ENCODE results near the gene VAV1. TPM values are rescaled to one million over a fixed set of nuclear protein-coding genes. Genes with fewer than 3 reads are reported as not detected.
"Not testable (repeated sequence)": the region's sequence is repeated elsewhere in the genome, so short reads cannot be mapped to it uniquely, and the experiment has no call there.

Gene VAV1
- total RNA-seq, 1 donor from 2014 or later, result 161 TPM

GRCh38 chr19:6754653-6755463 lies 17.6 kb upstream of the VAV1 start:
- intact Hi-C loops (cut with micrococcal nuclease), result no loop called here

- intact Hi-C loops (cut with micrococcal nuclease), result no loop called here
Measured at GRCh38 chr19:6760606-6761005, 11.9 kb upstream of the VAV1 start.

GRCh38 chr19:6761053-6761676 lies 11.3 kb upstream of the VAV1 start:
- intact Hi-C loops (cut with micrococcal nuclease), result no loop called here

DNA sequence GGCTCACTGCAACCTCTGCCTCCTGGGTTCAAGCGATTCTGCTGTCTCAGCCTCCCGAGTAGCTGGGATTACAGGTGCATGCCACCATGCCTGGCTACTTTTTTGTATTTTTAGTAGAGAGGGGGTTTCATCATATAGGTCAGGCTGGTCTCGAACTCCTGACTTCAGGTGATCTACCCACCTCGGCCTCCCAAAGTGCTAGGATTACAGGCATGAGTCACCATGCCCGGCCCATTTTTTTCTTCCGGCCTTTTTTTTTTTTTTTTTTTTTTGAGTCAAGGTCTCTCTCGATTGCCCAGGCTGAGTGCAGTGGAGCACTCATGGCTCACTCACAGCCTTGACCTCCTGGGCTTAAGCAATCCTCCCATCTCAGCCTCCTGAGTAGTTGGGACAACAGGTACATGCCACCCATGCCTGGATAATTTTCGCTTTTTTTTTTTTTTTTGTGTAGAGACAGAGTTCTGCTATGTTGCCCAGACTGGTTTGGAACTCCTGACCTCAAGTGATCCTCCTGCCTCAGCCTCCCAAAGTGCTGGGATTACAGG lies 10.2 kb upstream of the VAV1 start:
- intact Hi-C loops (cut with micrococcal nuclease), result not testable (repeated sequence)

DNA sequence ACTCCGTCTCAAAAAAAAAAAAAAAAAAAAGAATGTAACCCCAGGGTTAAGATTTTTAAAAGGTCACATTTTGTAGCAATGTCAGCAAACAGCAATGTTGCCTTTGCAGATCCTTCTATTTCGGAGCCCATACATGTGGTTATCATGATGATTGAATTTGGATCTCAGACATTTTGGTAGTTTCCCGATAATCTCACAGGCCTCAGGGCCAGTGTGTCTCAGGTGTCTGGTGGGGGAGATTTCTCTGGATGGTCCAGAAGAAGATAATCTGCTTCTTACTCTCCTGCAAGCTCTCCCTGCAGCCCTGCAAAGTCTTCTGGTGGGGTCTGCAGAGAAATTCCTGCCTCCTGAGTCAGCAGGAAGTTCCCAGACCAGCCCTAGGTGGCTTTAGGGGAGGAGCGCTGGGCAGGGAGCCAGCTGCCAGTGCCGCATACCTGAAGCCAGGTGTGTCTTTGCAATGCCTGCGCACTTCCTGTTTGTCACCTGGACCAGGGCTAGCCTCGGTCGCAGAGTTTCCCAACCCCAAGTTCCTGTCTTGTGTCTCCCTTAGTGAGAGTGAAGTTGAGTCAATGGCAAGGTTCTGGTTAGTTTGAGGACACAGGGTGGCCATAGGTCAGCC lies 6.7 kb upstream of the VAV1 start:
- intact Hi-C loops (cut with micrococcal nuclease), result loop anchor here (2.0 kb wide), 4 partner anchors 175 to 1155 kb away; partner anchors contain the start of genes CD70, RANBP3, SNAPC2 and TNFSF9

DNA sequence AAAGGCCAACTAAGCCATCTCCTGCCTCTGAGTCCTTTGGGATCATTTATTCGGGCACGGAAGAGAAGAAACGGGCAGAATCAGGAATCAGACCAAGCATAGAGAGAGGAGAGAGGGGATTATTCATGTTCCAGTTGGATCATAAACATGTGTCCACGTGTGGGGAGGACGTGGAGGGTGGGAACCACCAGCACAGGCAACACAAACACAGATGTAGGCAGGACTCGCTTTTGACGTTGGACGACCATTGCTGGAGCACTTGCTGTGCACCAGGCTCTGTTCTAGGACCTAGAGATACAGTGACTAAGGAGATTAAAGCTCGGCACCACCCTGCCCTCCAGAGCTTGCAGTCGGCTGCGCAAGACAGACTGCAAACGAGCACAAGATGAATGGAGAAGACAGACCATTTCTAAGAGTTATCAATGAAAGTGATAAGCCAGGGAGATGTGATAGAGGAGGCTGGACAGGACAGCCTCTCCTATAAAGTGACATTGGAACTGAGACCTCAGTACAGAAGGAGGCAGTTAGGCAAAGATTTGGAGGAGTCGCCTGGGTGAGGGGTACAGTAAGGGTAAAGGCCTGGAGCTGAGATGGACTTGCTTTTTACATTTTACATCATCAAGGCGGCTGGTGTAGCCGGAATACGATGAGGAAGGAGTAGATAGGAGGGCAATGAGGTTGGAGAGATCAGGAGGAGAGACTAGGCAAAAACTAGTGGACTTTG lies 6.0 kb upstream of the VAV1 start:
- intact Hi-C loops (cut with micrococcal nuclease), result loop anchor here (1.0 to 2.0 kb wide), 16 partner anchors 13 to 1154 kb away; partner anchors contain the start of genes CD70, GPR108, RANBP3 and SNAPC2

DNA sequence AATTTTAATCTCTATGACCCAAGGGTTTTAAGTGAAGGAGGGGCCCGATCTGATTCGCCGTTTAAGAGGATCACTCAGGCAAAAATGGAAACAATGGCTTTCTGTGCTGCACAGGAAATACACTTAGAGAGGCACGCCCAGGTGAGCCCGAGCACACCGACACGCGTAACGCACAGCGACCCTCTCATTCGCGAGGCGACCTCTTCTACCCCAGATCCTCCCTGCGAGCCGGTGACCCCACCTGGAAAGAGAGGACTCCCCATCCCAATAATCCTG lies 5.5 kb upstream of the VAV1 start:
- intact Hi-C loops (cut with micrococcal nuclease), result loop anchor here (1.0 to 2.0 kb wide), 16 partner anchors 14 to 1154 kb away; partner anchors contain the start of genes CD70, GPR108, RANBP3 and SNAPC2

GRCh38 chr19:6767357-6768235 lies 4.9 kb upstream of the VAV1 start, which contains the start of gene SH2D3A:
TSS of gene SH2D3A (minus strand) at chr19:6767435. CDS start at chr19:6763748, 3,687 bp downstream.
- intact Hi-C loops (cut with micrococcal nuclease), result loop anchor here (1.0 to 2.0 kb wide), 16 partner anchors 14 to 1153 kb away; partner anchors contain the start of genes CD70, GPR108, RANBP3 and SNAPC2

DNA sequence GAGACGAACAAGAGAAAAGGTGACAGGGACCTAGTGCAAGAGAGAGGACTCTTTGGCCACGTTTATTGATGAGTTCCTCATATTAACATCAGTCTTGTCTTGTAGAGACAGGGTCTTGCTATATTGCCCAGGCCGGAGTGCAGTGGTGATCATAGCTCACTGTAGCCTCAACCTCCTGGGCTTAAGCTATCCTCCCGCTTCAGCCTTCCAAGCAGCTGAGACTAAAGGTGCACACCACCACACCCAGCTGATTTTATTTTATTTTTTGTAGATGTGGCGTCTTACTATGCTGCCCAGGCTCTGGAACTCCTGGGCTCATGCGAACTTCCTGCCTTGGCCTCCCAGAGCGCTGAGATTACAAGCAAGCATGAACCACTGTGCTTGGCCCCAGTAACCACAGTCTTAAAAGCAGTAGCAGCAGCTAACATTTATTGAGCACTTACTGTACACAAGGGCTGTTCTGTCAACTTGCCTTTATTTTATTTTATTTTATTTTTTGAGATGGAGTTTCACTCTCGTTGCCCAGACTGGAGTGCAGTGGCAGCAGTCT lies 4.2 kb upstream of the VAV1 start:
- intact Hi-C loops (cut with micrococcal nuclease), result no loop called here

- intact Hi-C loops (cut with micrococcal nuclease), result no loop called here
Measured at GRCh38 chr19:6769006-6769619, 3.4 kb upstream of the VAV1 start.

- intact Hi-C loops (cut with micrococcal nuclease), result loop anchor here (1.0 to 2.0 kb wide), 7 partner anchors 18 to 235 kb away; partner anchors contain the start of gene TRIP10
Measured at GRCh38 chr19:6771648-6772027, 870 bp upstream of the VAV1 start.

- intact Hi-C loops (cut with micrococcal nuclease), result loop anchor here (1.0 to 2.0 kb wide), 7 partner anchors 20 to 236 kb away; partner anchors contain the start of gene TRIP10
Measured at GRCh38 chr19:6772866-6773322, 386 bp downstream of the VAV1 start.

DNA sequence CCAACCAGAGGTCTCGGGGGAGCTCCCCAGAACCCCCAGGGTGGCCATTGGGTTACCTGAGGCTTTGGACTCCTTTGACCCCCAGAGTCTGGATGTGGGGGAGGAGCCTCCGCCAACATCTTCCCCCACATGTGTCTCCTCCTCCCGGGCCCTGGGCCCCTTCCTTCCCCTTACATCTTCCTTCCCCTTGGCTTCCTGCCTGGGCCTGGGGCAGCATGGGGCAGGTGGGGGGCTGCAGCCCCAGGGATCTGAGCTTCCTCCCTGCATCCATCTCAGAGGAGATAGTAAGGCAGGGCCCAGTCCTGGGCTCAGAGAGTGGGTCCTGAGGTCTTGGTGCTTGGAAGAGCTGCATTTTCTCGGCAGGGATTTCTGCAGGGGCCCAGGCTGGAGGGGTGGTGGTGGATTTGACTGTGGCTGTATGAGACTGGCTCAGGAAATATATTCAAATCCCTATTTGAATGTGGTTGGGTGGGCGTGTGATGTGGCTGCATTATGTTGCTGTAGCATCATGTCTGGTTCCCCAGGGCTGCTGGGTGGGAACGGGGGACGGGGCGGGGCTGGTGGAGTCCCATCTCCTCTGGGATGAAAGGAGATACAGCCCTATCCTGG lies 919 bp downstream of the VAV1 start:
- intact Hi-C loops (cut with micrococcal nuclease), result loop anchor here (2.0 kb wide), 2 partner anchors 41 to 237 kb away; no protein-coding TSS in a partner anchor

DNA sequence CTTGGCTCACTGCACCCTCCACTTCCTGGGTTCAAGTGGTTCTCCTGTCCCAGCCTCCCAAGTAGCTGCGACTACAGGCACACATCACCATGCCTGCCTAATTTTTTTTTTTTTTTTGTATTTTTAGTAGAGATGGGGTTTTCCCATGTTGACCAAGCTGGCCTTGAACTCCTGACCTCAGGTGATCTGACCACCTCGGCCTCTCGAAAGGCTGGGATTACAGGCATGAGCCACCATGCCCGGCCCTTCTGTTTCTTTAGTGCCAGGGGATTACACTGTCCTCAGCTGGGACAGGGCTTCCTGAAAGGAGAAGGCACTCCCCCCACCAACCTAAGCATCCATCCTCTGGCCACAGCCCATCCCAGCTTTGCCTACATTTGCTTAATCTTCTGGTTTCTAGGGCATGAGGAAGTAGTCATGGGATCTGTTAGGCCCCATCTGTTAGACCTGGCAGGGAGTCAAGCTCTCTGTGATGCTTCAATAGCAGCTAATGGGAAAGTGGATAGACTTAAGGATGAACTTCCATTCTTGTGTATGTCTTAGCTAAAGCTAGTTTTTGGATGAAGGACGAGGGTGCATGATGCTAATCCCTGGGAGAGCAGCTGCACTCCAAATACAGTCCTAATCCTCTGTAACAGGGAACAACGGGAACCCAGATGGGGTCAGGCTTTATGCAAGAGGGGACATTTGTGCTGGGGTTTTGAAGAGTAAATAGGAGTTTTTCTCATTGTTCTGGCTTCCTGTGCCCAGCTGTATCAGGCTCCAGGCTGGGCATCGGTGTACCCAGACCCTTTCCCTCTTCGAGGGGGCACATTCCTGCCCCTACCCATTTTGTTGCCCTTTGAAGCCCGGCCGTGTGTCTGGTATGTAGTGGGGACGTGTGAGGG lies 2.6 kb downstream of the VAV1 start:
- intact Hi-C loops (cut with micrococcal nuclease), result no loop called here

DNA sequence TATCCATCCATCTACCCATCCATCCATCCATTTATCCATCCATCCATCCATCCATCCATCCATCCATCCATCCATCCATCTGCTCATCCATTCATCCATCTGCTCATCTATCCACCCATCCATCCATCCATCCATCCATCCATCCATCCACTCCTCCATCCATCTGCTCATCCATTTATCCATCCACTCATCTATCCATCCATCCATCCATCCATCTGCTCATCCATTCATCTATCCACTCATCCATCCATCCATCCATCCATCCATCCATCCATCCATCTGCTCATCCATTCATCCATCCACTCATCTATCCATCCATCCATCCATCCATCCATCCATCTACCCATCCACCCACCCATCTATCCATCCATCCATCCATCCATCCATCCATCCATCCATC lies 3.5 kb downstream of the VAV1 start:
- intact Hi-C loops (cut with micrococcal nuclease), result not testable (repeated sequence)

DNA sequence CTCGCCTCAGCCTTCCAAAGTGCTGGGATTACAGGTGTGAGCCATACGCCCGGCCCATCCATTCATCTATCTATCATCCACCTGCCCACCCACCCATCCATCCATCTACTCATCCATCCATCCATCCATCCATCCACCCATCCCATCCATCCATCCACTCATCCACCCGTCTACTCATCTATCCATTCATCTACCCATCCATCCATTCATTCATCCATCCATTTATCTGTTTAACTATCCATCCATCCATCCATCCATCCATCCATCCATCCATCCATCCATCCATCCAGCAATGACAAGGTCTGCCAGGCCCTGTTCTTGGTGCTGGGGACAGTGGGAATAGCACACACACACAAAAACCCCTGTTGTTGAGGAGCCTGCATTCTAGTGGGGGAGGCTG lies 4.5 kb downstream of the VAV1 start:
- intact Hi-C loops (cut with micrococcal nuclease), result no loop called here

DNA sequence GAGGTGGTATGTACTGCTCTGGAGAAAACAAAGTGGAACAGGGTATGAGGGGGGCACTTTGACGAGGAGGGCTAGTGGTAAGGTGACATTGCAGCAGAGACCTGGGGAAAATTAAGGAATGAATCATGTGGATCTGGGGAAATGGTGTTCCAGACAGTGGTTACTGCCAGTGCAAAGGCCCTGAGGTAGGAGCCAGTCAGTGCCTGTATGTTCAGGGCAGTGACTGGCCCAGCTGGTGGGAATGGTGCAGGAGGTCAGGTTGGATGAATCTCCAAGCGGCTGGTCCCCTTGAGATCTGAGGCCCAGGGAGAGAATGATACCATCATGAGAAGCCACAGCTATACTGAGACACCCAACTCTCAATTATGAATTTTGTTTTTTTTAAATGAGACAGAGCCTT lies 4.9 kb downstream of the VAV1 start:
- intact Hi-C loops (cut with micrococcal nuclease), result no loop called here

DNA sequence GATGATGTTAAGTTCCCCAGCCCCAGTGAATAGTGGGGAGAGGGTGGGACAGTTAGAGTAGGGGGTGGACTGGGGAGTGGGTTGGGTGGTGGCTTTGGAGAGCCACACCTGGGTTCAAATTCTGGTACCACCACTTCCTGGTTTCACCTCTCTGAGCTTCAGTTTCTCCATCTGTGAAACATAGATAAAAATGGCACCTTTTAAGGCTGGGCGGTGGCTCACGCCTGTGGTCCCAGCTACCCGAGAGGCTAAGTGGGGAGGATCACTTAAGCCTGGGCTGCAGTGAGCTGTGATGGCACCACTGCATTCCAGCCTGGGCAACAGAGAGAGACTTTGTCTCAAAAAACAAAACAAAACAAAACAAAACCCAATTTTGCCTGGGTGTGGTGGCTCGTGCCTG lies 5.9 kb downstream of the VAV1 start:
- intact Hi-C loops (cut with micrococcal nuclease), result no loop called here
